H1 (cell line): ENCODE data around the gene FLRT2. TPM values are rescaled to one million over a fixed set of nuclear protein-coding genes. Genes with fewer than 3 reads are reported as not detected.

ENCODE experiments used
- CTCF ChIA-PET: fragments of 300-600 bp; sonication (Branson Sonifier 250); formaldehyde crosslinking; loops from one replicate; lab custom pipeline; 2021; ENCODE audit not compliant: partially characterized antibody; lab: Charles Lee
- POLR2A ChIA-PET: fragments of 300-600 bp; sonication (Branson Sonifier 250); formaldehyde crosslinking; loops from one replicate; lab custom pipeline; 2021; ENCODE audit warnings: inconsistent platforms; ENCODE audit not compliant: partially characterized antibody; lab: Charles Lee
- DNase-seq, 2 experiments: peaks; one replicate each; pipeline versions ENCODE4 v3.0.0 to v3.0.0-alpha.2; 2010 to 2022; ENCODE audit warnings: low spot score in 2 of 2, low read depth in 1 of 2, mixed read lengths in 1 of 2
- FAIRE-seq: peaks from 2 replicates; lab custom pipeline; 2011; peaks lifted over from hg19 to GRCh38; lab: Jason Lieb, UNC
- H2AFZ ChIP-seq: 2 replicates; pipeline ENCODE4 v1.8.1; 2012; ENCODE audit warnings: low read length, inconsistent platforms
- H2AK5ac ChIP-seq: 2 replicates; pipeline ENCODE4 v1.6.1; 2013; ENCODE audit warnings: low read depth, low read length
- H2BK120ac ChIP-seq: replicated peaks from 2 replicates; pipeline ENCODE3; 2013; ENCODE audit warnings: low read depth, low read length, inconsistent platforms
- H2BK12ac ChIP-seq: 2 replicates; pipeline ENCODE4 v1.6.1; 2013; ENCODE audit warnings: low read depth, low read length
- H2BK15ac ChIP-seq: 2 replicates; pipeline ENCODE4 v1.6.1; 2013; ENCODE audit warnings: low read length
- H2BK20ac ChIP-seq: 2 replicates; pipeline ENCODE4 v1.6.1; 2013; ENCODE audit warnings: low read length
- H2BK5ac ChIP-seq: 2 replicates; pipeline ENCODE4 v1.6.1; 2013; ENCODE audit warnings: low read depth, low read length
- H3K14ac ChIP-seq: 2 replicates; pipeline ENCODE4 v1.6.1; 2013; ENCODE audit warnings: inconsistent platforms; ENCODE audit not compliant: insufficient read length
- H3K18ac ChIP-seq: 2 replicates; pipeline ENCODE4 v1.6.1; 2013; ENCODE audit warnings: low read length; ENCODE audit errors: extremely low read depth
- H3K23ac ChIP-seq: 2 replicates; pipeline ENCODE4 v1.6.1; 2013; ENCODE audit warnings: inconsistent platforms; ENCODE audit not compliant: insufficient read length
- H3K23me2 ChIP-seq: 2 replicates; pipeline ENCODE4 v1.6.1; 2013; ENCODE audit warnings: low read depth, low read length
- H3K27ac ChIP-seq: 2 replicates; pipeline ENCODE4 v1.6.1; 2011; ENCODE audit warnings: low read depth, low read length, inconsistent platforms
- H3K27me3 ChIP-seq, 4 experiments: replicated peaks in 1 of 4; 1 replicate in 1 of 4; 2 replicates in 3 of 4; pipeline versions ENCODE4 v1.6.1 to v1.8.1; 2011 to 2013; ENCODE audit warnings: low read length in 3 of 4, mild to moderate bottlenecking in 3 of 4, inconsistent platforms in 2 of 4, mixed read lengths in 2 of 4, moderate library complexity in 1 of 4; ENCODE audit not compliant: control insufficient read depth in 3 of 4, insufficient read depth in 3 of 4; ENCODE audit errors: extremely low read depth in 1 of 4
- H3K36me3 ChIP-seq, 4 experiments: 2 replicates each; pipeline versions ENCODE4 v1.6.1 to v1.8.1; 2011 to 2013; ENCODE audit warnings: mild to moderate bottlenecking in 4 of 4, low read length in 3 of 4, moderate library complexity in 2 of 4, control low read depth in 1 of 4, inconsistent platforms in 1 of 4; ENCODE audit not compliant: insufficient read depth in 4 of 4, control insufficient read depth in 2 of 4
- H3K4ac ChIP-seq: replicated peaks from 2 replicates; pipeline ENCODE3; 2013; ENCODE audit warnings: low read length, low read depth, mixed read lengths, inconsistent platforms; ENCODE audit not compliant: insufficient read length
- H3K4me1 ChIP-seq, 4 experiments: replicated peaks in 1 of 4; 1 replicate in 1 of 4; 2 replicates in 3 of 4; pipeline versions ENCODE4 v1.6.1 to v1.8.1; 2011 to 2013; ENCODE audit warnings: low read length in 3 of 4, inconsistent platforms in 2 of 4, mixed read lengths in 1 of 4; ENCODE audit not compliant: insufficient read depth in 4 of 4, control insufficient read depth in 3 of 4
- H3K4me2 ChIP-seq, 2 experiments: 2 replicates each; pipeline versions ENCODE4 v1.6.1 to v1.8.1; 2011 to 2013; ENCODE audit warnings: low read depth in 2 of 2, low read length in 2 of 2, control low read depth in 1 of 2, inconsistent platforms in 1 of 2, mild to moderate bottlenecking in 1 of 2; ENCODE audit not compliant: insufficient read depth in 1 of 2
- H3K4me3 ChIP-seq, 4 experiments: fragments of 200-600, 300-600 bp in 1 of 4; sonication (generic), shearing (Covaris generic), sonication (Bioruptor Twin) in 1 of 4; 2 replicates each; pipeline versions ENCODE4 v1.5.1 to v1.8.1; 2011 to 2016; ENCODE audit warnings: low read length in 4 of 4, low read depth in 3 of 4, control low read depth in 2 of 4, inconsistent platforms in 2 of 4, mild to moderate bottlenecking in 2 of 4, mixed read lengths in 1 of 4, moderate library complexity in 1 of 4; ENCODE audit not compliant: insufficient read depth in 2 of 4; ENCODE audit errors: extremely low read depth in 1 of 4
- H3K56ac ChIP-seq: replicated peaks from 2 replicates; pipeline ENCODE3; 2013; ENCODE audit warnings: low read depth, mild to moderate bottlenecking, mixed read lengths, low read length, inconsistent platforms; ENCODE audit not compliant: insufficient read length
- H3K79me1 ChIP-seq: 2 replicates; pipeline ENCODE4 v1.6.1; 2013; ENCODE audit warnings: low read depth, low read length, control low read depth
- H3K79me2 ChIP-seq, 2 experiments: 2 replicates each; pipeline versions ENCODE4 v1.6.1 to v1.8.1; 2012 to 2013; ENCODE audit warnings: low read length in 2 of 2, mild to moderate bottlenecking in 2 of 2, inconsistent platforms in 1 of 2; ENCODE audit not compliant: insufficient read depth in 2 of 2, control insufficient read depth in 1 of 2
- H3K9ac ChIP-seq, 4 experiments: replicated peaks in 1 of 4; 1 replicate in 1 of 4; 2 replicates in 3 of 4; pipeline versions ENCODE4 v1.6.1 to v1.8.1; 2011 to 2013; ENCODE audit warnings: low read depth in 3 of 4, low read length in 3 of 4, control low read depth in 2 of 4, mild to moderate bottlenecking in 2 of 4, moderate library complexity in 2 of 4, inconsistent platforms in 1 of 4; ENCODE audit errors: extremely low read depth in 1 of 4
- H3K9me3 ChIP-seq, 2 experiments: 2 replicates each; pipeline versions ENCODE4 v1.6.1 to v1.8.1; 2012 to 2013; ENCODE audit warnings: mild to moderate bottlenecking in 2 of 2, moderate library complexity in 2 of 2, control low read depth in 1 of 2, inconsistent platforms in 1 of 2, low read depth in 1 of 2, low read length in 1 of 2, mixed read lengths in 1 of 2; ENCODE audit not compliant: insufficient read depth in 2 of 2
- H4K20me1 ChIP-seq, 2 experiments: replicated peaks in 1 of 2; 2 replicates each; pipeline versions ENCODE3 to v1.8.1; 2011 to 2013; ENCODE audit warnings: inconsistent platforms in 2 of 2, low read length in 2 of 2, mild to moderate bottlenecking in 1 of 2; ENCODE audit not compliant: insufficient read depth in 2 of 2, control insufficient read depth in 1 of 2
- H4K5ac ChIP-seq: 2 replicates; pipeline ENCODE4 v1.6.1; 2013; ENCODE audit warnings: low read length, low read depth, mixed read lengths, inconsistent platforms; ENCODE audit not compliant: insufficient read length
- H4K8ac ChIP-seq: 2 replicates; pipeline ENCODE4 v1.8.0; 2013; ENCODE audit warnings: mild to moderate bottlenecking, moderate library complexity, low read length, inconsistent platforms; ENCODE audit not compliant: insufficient read depth; ENCODE audit errors: extremely low read depth
- H4K91ac ChIP-seq: replicated peaks from 2 replicates; pipeline ENCODE3; 2013; ENCODE audit warnings: low read length, mixed read lengths, inconsistent platforms; ENCODE audit not compliant: insufficient read length
- EP300 ChIP-seq, 2 experiments: IDR thresholded peaks; 1 replicate in 1 of 2; 2 replicates in 1 of 2; pipeline ENCODE4 v1.6.1; 2011 to 2012; ENCODE audit warnings: low read depth in 2 of 2, low read length in 2 of 2, mild to moderate bottlenecking in 2 of 2, borderline replicate concordance in 1 of 2, inconsistent platforms in 1 of 2, moderate library complexity in 1 of 2
- KDM1A ChIP-seq: fragments of 200-600, 300-600 bp; sonication (generic); IDR thresholded peaks from 2 replicates; pipeline ENCODE4 v1.7.1; 2016; ENCODE audit warnings: mild to moderate bottlenecking, low read length, borderline replicate concordance
- POLR2A ChIP-seq, 2 experiments: IDR thresholded peaks; 1 replicate in 1 of 2; 2 replicates in 1 of 2; pipeline ENCODE4 v1.6.1; 2011; ENCODE audit warnings: low read depth in 2 of 2, low read length in 2 of 2, mild to moderate bottlenecking in 2 of 2; ENCODE audit errors: control extremely low read depth in 1 of 2
- RNF2 ChIP-seq: fragments of 200-900, 300-1000 bp; sonication (generic); IDR thresholded peaks from 2 replicates; pipeline ENCODE4 v1.7.1; 2016; ENCODE audit warnings: borderline replicate concordance, low read depth, mild to moderate bottlenecking, antibody characterized with exemption, low read length; ENCODE audit not compliant: poor library complexity, severe bottlenecking; ENCODE audit errors: missing control alignments
- RXRA ChIP-seq: IDR thresholded peaks from 2 replicates; pipeline ENCODE4 v1.6.1; 2011; ENCODE audit warnings: low read depth, mild to moderate bottlenecking, low read length, moderate library complexity; ENCODE audit not compliant: insufficient read depth
- SP2 ChIP-seq: IDR thresholded peaks from 2 replicates; pipeline ENCODE4 v1.6.1; 2012; ENCODE audit warnings: mild to moderate bottlenecking, low read length, inconsistent platforms
- SP4 ChIP-seq: IDR thresholded peaks from 2 replicates; pipeline ENCODE4 v1.6.1; 2012; ENCODE audit warnings: low read length, inconsistent platforms
- TAF1 ChIP-seq: IDR thresholded peaks from 2 replicates; pipeline ENCODE4 v1.6.1; 2011; ENCODE audit warnings: mild to moderate bottlenecking, low read depth, low read length
- YY1 ChIP-seq: IDR thresholded peaks from 2 replicates; pipeline ENCODE4 v1.6.1; 2011; ENCODE audit warnings: low read depth, mild to moderate bottlenecking, low read length
- WGBS, 2 experiments: shearing (Covaris generic) in 1 of 2; methylation state at CpG; one replicate each; pipeline versions ENCODE4 v1.1.6 to v1.1.7; 2013 to 2015; ENCODE audit warnings: low lambda C conversion rate in 2 of 2, mixed read lengths in 2 of 2, inconsistent platforms in 1 of 2, low coverage in 1 of 2, missing lambda C conversion rate in 1 of 2; ENCODE audit not compliant: insufficient replicate concordance in 2 of 2, insufficient coverage in 1 of 2, insufficient read length in 1 of 2; ENCODE audit errors: extremely low coverage in 1 of 2, missing lambda C conversion rate in 1 of 2; 5-methylcytosine and 5-hydroxymethylcytosine counted together
- polyA plus RNA-seq, 7 experiments: library from polyadenylated mRNA; depleted of rRNA in 3 of 7; stranded (reverse) in 5 of 7; unstranded in 2 of 7; fragments of >200 nt in 5 of 7; fragments of 200-250 nt in 2 of 7; gene quantifications; 1 replicate in 5 of 7; 2 replicates in 1 of 7; 4 replicates in 1 of 7; pipeline versions ENCODE4 v1.2.1 to v1.2.3, GENCODE V29; 2011 to 2013; ENCODE audit warnings: missing spikeins in 2 of 7, mixed read lengths in 2 of 7
- total RNA-seq: library from RNA; stranded (reverse); fragmentation: NEBNext Ultra II Directional; extraction: Animal tissue kit (Norgen Biotek cat#: 25700); gene quantifications from 2 replicates; pipeline ENCODE4 v1.2.1, GENCODE V29; 2021

Gene FLRT2
- total and polyA plus RNA-seq, 2 of the 8 experiments (the other 6 are each of a cell fraction or from before 2014, with no cell fraction given) = 2.4 to 6.9 TPM

- Histone ChIP-seq H2BK120ac (no peak overlapping the region), H3K4ac (no peak overlapping the region), H4K5ac (no peak overlapping the region), H2BK5ac (no peak overlapping the region), H3K79me2 (no peaks in the 10 kb centered on the region), H3K36me3 (no peaks in the 10 kb centered on the region), H3K9me3 (no peaks in the 10 kb centered on the region), H2AK5ac (no peak overlapping the region), H3K4me1 (no peaks in the 10 kb centered on the region), H2BK20ac (no peak overlapping the region), H3K9ac (no peak overlapping the region), H2BK12ac (no peak overlapping the region), H3K27ac (no peak overlapping the region), H3K14ac (no peak overlapping the region), H2BK15ac (no peak overlapping the region), H3K23ac (no peak overlapping the region), H3K4me3 (no peak overlapping the region), H4K20me1 (no peaks in the 10 kb centered on the region), H4K8ac (no peak overlapping the region), H3K56ac (no peak overlapping the region), H3K27me3 (peaks cover 0 to 1% (median 0%) of the 10 kb centered on the region in 4 experiments; a peak in 1 of 7 replicates), H3K79me1 (no peaks in the 10 kb centered on the region), H3K4me2 (no peak overlapping the region), H3K18ac (no peak overlapping the region), H3K23me2 (no peaks in the 10 kb centered on the region), H4K91ac (no peak overlapping the region), H2AFZ (no peak overlapping the region)
- ChIA-PET CTCF (interaction anchor here (1.0 to 3.0 kb wide), 2 partner anchors 9 to 11 kb away, joined by 3 to 15 read pairs; no protein-coding TSS in a partner anchor), POLR2A (interaction anchor here (0.6 kb wide), 2 partner anchors 198 to 1263 kb away, joined by 3 to 4 read pairs; no protein-coding TSS in a partner anchor)
- 96% methylated on average over 10 of the region's 10 CpGs; no CpG with 5 or more reads in 1 of the 2 experiments for WGBS, 2 experiments
- no peak for FAIRE-seq
- DNase-seq = no peak
- TF ChIP-seq POLR2A (IDR thresholded peaks at IDR 0.05; ENCODE audit: control extremely low read depth in 1 of 2, low read depth in 2 of 2, low read length in 2 of 2) (no peak), RNF2 (no peak), TAF1 (no peak), RXRA (no peak), KDM1A (no peak), EP300 (IDR thresholded peaks at IDR 0.05; ENCODE audit: borderline replicate concordance in 1 of 2, low read depth in 2 of 2, low read length in 2 of 2) (no peak), SP2 (no peak), YY1 (no peak), SP4 (no peak)
Measured at GRCh38 chr14:85595981-85596380, 66.0 kb downstream of the FLRT2 start.
